ENCODE data around the gene PRR36. TPM values are rescaled to one million over a fixed set of nuclear protein-coding genes. Genes with fewer than 3 reads are reported as not detected.
"Not testable (repeated sequence)": the region's sequence is repeated elsewhere in the genome, so short reads cannot be mapped to it uniquely, and the experiment has no call there.

Gene PRR36
- total RNA-seq, 4 donors from 2014 or later, result 2.5 TPM; not detected in 3

DNA sequence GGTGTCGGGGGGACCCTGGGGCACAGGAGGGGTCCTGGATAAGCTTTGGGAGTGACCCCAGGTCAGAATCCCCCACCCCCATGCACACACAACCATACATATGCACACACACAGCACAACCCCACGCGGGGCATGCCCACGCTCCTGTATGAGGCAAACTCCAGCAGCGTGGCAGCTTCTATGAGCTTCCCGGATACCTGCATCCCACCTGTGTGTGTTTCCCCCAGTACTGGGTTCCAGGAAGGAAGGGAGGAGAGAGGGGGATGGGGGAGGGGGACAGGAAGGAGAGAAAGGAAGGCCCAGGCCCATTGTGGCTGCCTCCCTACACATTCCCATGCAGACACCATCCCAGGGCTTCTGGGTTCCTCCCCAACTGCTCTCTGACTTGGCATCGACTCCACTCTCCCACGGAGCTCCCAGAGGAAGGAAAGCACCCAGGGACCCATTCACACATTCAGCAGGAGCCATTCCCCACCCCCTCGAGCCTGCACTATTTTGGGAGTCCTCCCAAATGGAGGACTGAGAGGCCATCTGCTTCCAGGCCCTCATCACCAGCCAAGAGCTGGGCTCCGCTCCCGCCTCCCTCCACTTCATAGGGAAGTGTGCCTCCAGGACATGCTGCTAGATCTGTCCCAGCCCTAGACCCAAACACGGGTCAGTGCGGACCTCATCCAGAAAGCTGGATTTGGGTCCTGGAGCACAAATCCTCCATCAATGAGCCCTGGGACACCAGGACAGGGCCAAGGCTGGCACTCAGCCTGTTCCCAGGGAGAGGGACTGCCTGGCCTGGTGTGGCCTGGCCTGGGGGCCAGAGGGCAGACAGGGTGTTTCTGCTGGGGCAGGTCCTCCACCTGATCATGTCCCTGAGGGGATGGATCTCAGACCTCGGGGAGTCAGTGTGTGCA, 13.2 kb downstream of the PRR36 start:
- 79 to 80% methylated on average over 14 of the region's 14 CpGs for WGBS, 2 donors
- Histone ChIP-seq H3K4me1 (peaks cover 0 to 22% (median 9%) of the 10 kb centered on the region in 4 donors), H3K27me3 (peaks cover 0 to 36% of the 10 kb centered on the region in 2 donors), H3K9me3 (no peaks in the 10 kb centered on the region), H3K27ac (no peak overlapping the region), H3K4me3 (no peak overlapping the region), H3K36me3 (peaks cover 0 to 62% (median 0%) of the 10 kb centered on the region in 3 donors)
- TF ChIP-seq EP300 (IDR thresholded peaks at IDR 0.05), result no peak
- no peak for TF ChIP-seq POLR2A (IDR thresholded peaks at IDR 0.05)
- TF ChIP-seq, protein P1, sequence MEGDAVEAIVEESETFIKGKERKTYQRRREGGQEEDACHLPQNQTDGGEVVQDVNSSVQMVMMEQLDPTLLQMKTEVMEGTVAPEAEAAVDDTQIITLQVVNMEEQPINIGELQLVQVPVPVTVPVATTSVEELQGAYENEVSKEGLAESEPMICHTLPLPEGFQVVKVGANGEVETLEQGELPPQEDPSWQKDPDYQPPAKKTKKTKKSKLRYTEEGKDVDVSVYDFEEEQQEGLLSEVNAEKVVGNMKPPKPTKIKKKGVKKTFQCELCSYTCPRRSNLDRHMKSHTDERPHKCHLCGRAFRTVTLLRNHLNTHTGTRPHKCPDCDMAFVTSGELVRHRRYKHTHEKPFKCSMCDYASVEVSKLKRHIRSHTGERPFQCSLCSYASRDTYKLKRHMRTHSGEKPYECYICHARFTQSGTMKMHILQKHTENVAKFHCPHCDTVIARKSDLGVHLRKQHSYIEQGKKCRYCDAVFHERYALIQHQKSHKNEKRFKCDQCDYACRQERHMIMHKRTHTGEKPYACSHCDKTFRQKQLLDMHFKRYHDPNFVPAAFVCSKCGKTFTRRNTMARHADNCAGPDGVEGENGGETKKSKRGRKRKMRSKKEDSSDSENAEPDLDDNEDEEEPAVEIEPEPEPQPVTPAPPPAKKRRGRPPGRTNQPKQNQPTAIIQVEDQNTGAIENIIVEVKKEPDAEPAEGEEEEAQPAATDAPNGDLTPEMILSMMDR (IDR thresholded peaks at IDR 0.05), result no peak
- no peak for DNase-seq (ENCODE audit: low spot score in 2 of 2)

DNA sequence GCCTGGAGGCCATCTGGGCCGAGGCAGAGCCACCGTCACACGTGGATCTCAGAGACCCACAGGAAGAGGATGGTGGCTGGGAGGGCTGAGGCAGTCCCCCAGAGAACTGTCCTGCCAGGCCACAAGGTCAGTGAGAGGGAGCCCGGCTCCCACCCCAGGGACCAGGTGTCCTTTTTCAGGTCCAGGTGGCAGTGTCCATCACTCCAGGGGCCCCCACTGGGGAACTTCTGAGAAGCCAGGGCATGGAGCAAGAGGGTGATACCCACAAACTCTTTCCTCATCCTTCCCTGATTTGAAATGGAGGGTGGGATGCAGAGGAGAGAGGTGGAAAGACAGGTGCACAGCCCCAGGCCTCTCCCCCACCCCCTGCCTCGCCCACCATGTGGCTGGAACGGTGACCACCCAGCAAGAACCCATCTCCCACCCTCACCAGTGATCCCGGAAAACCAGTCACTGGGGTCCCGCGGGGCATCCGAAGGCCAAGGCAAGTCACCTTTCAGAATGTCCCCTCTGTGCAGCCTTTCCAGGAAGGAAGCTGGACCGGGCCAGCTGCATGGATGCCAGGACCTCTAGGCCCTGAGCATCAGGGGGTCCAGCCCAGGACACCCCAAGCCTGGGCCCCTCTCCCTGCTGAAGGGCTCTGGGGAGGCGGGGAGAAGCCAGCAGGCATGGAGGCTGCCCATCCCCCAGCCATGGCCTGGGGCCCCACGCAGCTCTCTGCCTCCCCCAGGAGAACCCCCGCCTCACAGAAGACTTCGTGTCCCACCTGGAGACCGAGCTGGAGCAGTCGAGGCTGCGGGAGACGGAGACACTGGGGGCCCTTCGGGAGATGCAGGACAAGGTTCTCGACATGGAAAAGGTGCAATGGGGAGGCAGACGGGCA, 14.1 kb downstream of the PRR36 start:
- H3K27ac ChIP-seq, result no peak overlapping the region
- no peak overlapping the region for H3K4me3 ChIP-seq
- TF ChIP-seq POLR2A (IDR thresholded peaks at IDR 0.05), result no peak
- TF ChIP-seq, protein P1 (IDR thresholded peaks at IDR 0.05), result no peak
- no peak for TF ChIP-seq EP300 (IDR thresholded peaks at IDR 0.05)
- H3K36me3 ChIP-seq, result peaks cover 0 to 71% (median 0%) of the 10 kb centered on the region in 3 donors
- no peaks in the 10 kb centered on the region for H3K9me3 ChIP-seq
- H3K4me1 ChIP-seq, result peaks cover 0 to 22% (median 9%) of the 10 kb centered on the region in 4 donors
- H3K27me3 ChIP-seq, result peaks cover 0 to 32% of the 10 kb centered on the region in 2 donors
- no peak for DNase-seq (ENCODE audit: low spot score in 2 of 2)
- WGBS, 2 donors, result 87 to 90% methylated on average over 19 to 20 of the region's 22 CpGs

DNA sequence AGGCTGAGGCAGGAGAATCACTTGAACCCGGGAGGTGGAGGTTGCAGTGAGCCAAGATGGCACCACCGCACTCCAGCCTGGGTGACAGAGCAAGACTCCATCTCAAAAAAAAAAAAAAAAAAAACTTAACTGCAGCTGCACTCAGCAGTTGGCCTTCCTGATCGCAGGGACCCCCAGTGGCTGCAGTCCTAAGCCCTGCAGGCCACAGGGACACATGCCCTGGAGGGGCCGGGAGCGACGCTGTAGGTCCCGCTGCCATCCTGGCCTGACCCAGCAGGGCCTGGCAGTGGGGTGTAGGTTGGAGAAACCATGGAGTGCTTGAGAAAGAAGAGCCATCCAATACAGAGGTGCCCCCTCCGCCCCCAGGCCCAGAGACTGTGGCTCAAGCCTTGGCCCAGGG, 15.1 kb downstream of the PRR36 start:
- Histone ChIP-seq H3K4me1 (peaks cover 0 to 22% (median 9%) of the 10 kb centered on the region in 4 donors), H3K27me3 (peaks cover 0 to 24% of the 10 kb centered on the region in 2 donors), H3K36me3 (peaks cover 0 to 69% (median 0%) of the 10 kb centered on the region in 3 donors)
- WGBS, 2 donors, result 91 to 96% methylated on average over 5 to 8 of the region's 8 CpGs
- H3K4me3 ChIP-seq; H3K9me3 ChIP-seq; H3K27ac ChIP-seq; DNase-seq (ENCODE audit: low spot score in 2 of 2): not testable (repeated sequence)

DNA sequence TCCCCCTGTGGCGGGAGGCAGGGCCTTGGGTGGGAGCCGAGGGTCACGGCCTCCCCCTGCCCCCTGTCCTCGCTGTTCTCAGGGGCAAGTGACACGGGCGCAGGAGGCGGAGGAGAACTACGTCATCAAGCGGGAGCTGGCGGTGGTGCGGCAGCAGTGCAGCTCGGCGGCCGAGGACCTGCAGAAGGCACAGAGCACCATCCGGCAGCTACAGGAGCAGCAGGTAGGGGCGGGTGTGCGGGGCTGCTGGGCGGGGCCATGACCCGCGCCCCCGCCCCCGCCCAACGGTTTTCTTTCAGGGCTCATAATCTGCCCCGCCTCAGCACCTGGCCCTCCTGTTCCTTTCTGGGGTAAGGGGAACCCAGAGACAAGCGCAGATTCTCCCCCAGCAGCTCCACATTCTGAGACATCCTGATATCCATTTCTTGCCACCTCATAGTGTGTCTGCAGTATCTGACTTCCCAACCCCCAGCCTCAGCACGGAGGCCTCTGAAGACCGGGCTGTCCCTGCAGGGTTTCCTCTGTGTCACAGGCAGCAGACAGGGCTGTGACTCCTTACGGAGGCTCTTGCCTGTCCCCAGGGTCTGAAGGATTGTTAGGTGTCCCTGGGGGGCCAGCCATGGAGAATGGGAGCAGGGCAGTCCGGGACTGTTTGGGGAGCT, 15.9 kb downstream of the PRR36 start:
- no peak for DNase-seq (ENCODE audit: low spot score in 2 of 2)

More for the DNA sequence above, 15.9 kb downstream of the PRR36 start:
- WGBS, 2 donors, result 65 to 70% methylated on average over 22 to 27 of the region's 29 CpGs
- Histone ChIP-seq H3K9me3 (no peaks in the 10 kb centered on the region), H3K27ac (no peak overlapping the region), H3K27me3 (peaks cover 0 to 16% of the 10 kb centered on the region in 2 donors), H3K4me3 (no peak overlapping the region), H3K4me1 (peaks cover 0 to 25% (median 9%) of the 10 kb centered on the region in 4 donors), H3K36me3 (peaks cover 0 to 61% (median 0%) of the 10 kb centered on the region in 3 donors)
- TF ChIP-seq EP300 (IDR thresholded peaks at IDR 0.05), result no peak
- TF ChIP-seq POLR2A (IDR thresholded peaks at IDR 0.05), result no peak
- TF ChIP-seq, protein P1 (IDR thresholded peaks at IDR 0.05), result no peak

All from tibial nerve (tissue), 4 donors.